K562 (cell line): Measurements from ENCODE around the gene WWP2. TPM values are rescaled to one million over a fixed set of nuclear protein-coding genes. Genes with fewer than 3 reads are reported as not detected.

Source experiments
- ATAC-seq: fragments of 200-7000 bp; cut with Tn5 transposase; 3 replicates; pipeline ENCODE4 v1.9.1; 2020; ENCODE audit warnings: moderate library complexity
- Bru-seq: library from RNA; stranded (reverse); fragments of 400-500 nt; gene quantifications from one replicate; lab custom pipeline; 2021; lab: Mats Ljungman, UMichigan
- BruChase-seq, 2 experiments: library from RNA; stranded (reverse); fragments of 400-500 nt; gene quantifications; one replicate each; lab custom pipeline; 2021; lab: Mats Ljungman, UMichigan
- BruUV-seq: library from RNA; stranded (reverse); fragments of 400-500 nt; replicated peaks from 2 replicates; lab custom pipeline; 2021; lab: Mats Ljungman, UMichigan
- CTCF ChIA-PET: fragments of 300-600 bp; formaldehyde crosslinking; extraction: SDS; loops from one replicate; lab custom pipeline; 2021; ENCODE audit warnings: low intra/inter-chr PET ratio; lab: Yijun Ruan, JAX
- POLR2A ChIA-PET: fragments of 300-600, 350-650 bp; sonication (Branson Sonifier 250); formaldehyde crosslinking; extraction: SDS; loops from one replicate; lab custom pipeline; 2021; ENCODE audit warnings: antibody characterized with exemption, inconsistent platforms; lab: Yijun Ruan, JAX
- DNase-seq, 4 experiments: peaks; one replicate each; pipeline versions ENCODE4 v3.0.0 to v3.0.0-alpha.2; 2011 to 2018; ENCODE audit warnings: low spot score in 3 of 4, mixed read lengths in 3 of 4; ENCODE audit errors: extremely low read depth in 1 of 4
- FAIRE-seq: peaks from 2 replicates; lab custom pipeline; 2011; peaks lifted over from hg19 to GRCh38; lab: Jason Lieb, UNC
- H2AFZ ChIP-seq: 2 replicates; pipeline ENCODE4 v1.6.0; 2011; ENCODE audit warnings: low read depth, low read length, control low read depth, inconsistent platforms
- H3K27ac ChIP-seq: fragments of 200-600 bp; 3 replicates; pipeline ENCODE4 v1.8.0; 2011; ENCODE audit warnings: low read depth, mild to moderate bottlenecking, control low read depth, inconsistent platforms, low read length, moderate library complexity, mixed read lengths; ENCODE audit errors: extremely low read depth
- H3K27me3 ChIP-seq, 2 experiments: fragments of 300-600 bp in 1 of 2; 2 replicates in 1 of 2; 3 replicates in 1 of 2; pipeline versions ENCODE4 v1.6.0 to v1.8.0; 2011; ENCODE audit warnings: inconsistent platforms in 2 of 2, low read length in 2 of 2, mild to moderate bottlenecking in 1 of 2, mixed read lengths in 1 of 2, moderate library complexity in 1 of 2; ENCODE audit not compliant: control insufficient read depth in 2 of 2, insufficient read depth in 2 of 2
- H3K36me3 ChIP-seq: fragments of 300-600 bp; 3 replicates; pipeline ENCODE4 v1.8.0; 2011; ENCODE audit warnings: mild to moderate bottlenecking, low read length, inconsistent platforms; ENCODE audit not compliant: control insufficient read depth, insufficient read depth
- H3K4me1 ChIP-seq, 2 experiments: fragments of 200-600 bp in 1 of 2; replicated peaks in 1 of 2; 2 replicates in 1 of 2; 3 replicates in 1 of 2; pipeline versions ENCODE4 v1.5.1 to v1.8.0; 2011; ENCODE audit warnings: inconsistent platforms in 2 of 2, low read length in 2 of 2, mild to moderate bottlenecking in 1 of 2, mixed read lengths in 1 of 2, moderate library complexity in 1 of 2; ENCODE audit not compliant: control insufficient read depth in 2 of 2, insufficient read depth in 2 of 2
- H3K4me2 ChIP-seq: 2 replicates; pipeline ENCODE4 v1.6.1; 2011; ENCODE audit warnings: low read length, control low read depth, inconsistent platforms, mixed read lengths; ENCODE audit not compliant: insufficient read depth
- H3K4me3 ChIP-seq: fragments of 200-600 bp; sonication (generic), shearing (Covaris generic); 2 replicates; pipeline ENCODE4 v1.5.1; 2016; ENCODE audit warnings: control low read depth, inconsistent platforms
- H3K79me2 ChIP-seq: fragments of 200-600 bp; 3 replicates; pipeline ENCODE4 v1.8.0; 2011; ENCODE audit warnings: low read length, inconsistent platforms; ENCODE audit not compliant: control insufficient read depth, insufficient read depth
- H3K9ac ChIP-seq, 2 experiments: 2 replicates each; pipeline versions ENCODE4 v1.6.0 to v1.6.1; 2011; ENCODE audit warnings: low read depth in 2 of 2, low read length in 2 of 2, control low read depth in 1 of 2, inconsistent platforms in 1 of 2, mild to moderate bottlenecking in 1 of 2, mixed read lengths in 1 of 2; ENCODE audit not compliant: insufficient read depth in 1 of 2
- H3K9me1 ChIP-seq: one replicate; pipeline ENCODE4 v1.6.0; 2011; ENCODE audit warnings: inconsistent platforms, mild to moderate bottlenecking, low read length, moderate library complexity; ENCODE audit not compliant: control insufficient read depth, insufficient read depth
- H3K9me3 ChIP-seq: replicated peaks from 2 replicates; pipeline ENCODE4 v1.5.1; 2011; ENCODE audit warnings: low read depth, low read length, inconsistent platforms; ENCODE audit not compliant: control insufficient read depth, insufficient read depth
- H4K20me1 ChIP-seq: replicated peaks from 2 replicates; pipeline ENCODE4 v1.6.1; 2011; ENCODE audit warnings: low read length, inconsistent platforms, mixed read lengths; ENCODE audit not compliant: control insufficient read depth, insufficient read depth
- CREB3L1 ChIP-seq: fragments of 450-650 bp; IDR thresholded peaks from 2 replicates; pipeline ENCODE4 v1.6.1; 2014; ENCODE audit warnings: low read depth, mild to moderate bottlenecking, moderate library complexity, borderline replicate concordance
- CTBP1 ChIP-seq: fragments of 450-650 bp; IDR thresholded peaks from 2 replicates; pipeline ENCODE4 v1.6.1; 2016; ENCODE audit warnings: borderline replicate concordance
- EGR1 ChIP-seq: fragments of 450-650 bp; conservative IDR thresholded peaks from 2 replicates; pipeline ENCODE4 v1.6.1; 2017; ENCODE audit warnings: mild to moderate bottlenecking
- KAT7 ChIP-seq: sonication (generic); formaldehyde crosslinking; IDR thresholded peaks from 2 replicates; pipeline ENCODE4 v1.8.0; 2022; ENCODE audit warnings: missing genetic modification reagents, mild to moderate bottlenecking, borderline replicate concordance
- PCBP2 ChIP-seq: fragments of 200-400 bp; formaldehyde crosslinking; IDR thresholded peaks from 2 replicates; pipeline ENCODE4 v1.6.1; 2018; ENCODE audit warnings: low read length, low read depth, mild to moderate bottlenecking, moderate library complexity; ENCODE audit not compliant: poor library complexity, severe bottlenecking
- RBBP5 ChIP-seq: fragments of 200-600 bp; sonication (generic); IDR thresholded peaks from 2 replicates; pipeline ENCODE4 v1.6.1; 2012; ENCODE audit warnings: borderline replicate concordance, mild to moderate bottlenecking, low read length, control low read depth, inconsistent platforms; ENCODE audit not compliant: insufficient read depth, poor library complexity, severe bottlenecking
- SIN3B ChIP-seq: fragments of 450-650 bp; IDR thresholded peaks from 2 replicates; pipeline ENCODE4 v1.6.1; 2017; ENCODE audit warnings: low read depth, mild to moderate bottlenecking, moderate library complexity
- SMARCE1 ChIP-seq: fragments of 450-650 bp; IDR thresholded peaks from 2 replicates; pipeline ENCODE4 v1.7.1; 2016; ENCODE audit warnings: mild to moderate bottlenecking
- STAT6 ChIP-seq: sonication (generic); formaldehyde crosslinking; IDR thresholded peaks from 2 replicates; pipeline ENCODE4 v1.8.1; 2023; ENCODE audit warnings: mild to moderate bottlenecking, missing genetic modification reagents
- ZNF184 ChIP-seq: sonication (generic); formaldehyde crosslinking; IDR thresholded peaks from 2 replicates; pipeline ENCODE4 v1.5.0; 2020; ENCODE audit warnings: missing genetic modification reagents
- ZNF354B ChIP-seq: fragments of 250-450 bp; sonication (Bioruptor Pico); IDR thresholded peaks from 2 replicates; pipeline ENCODE4 v1.4.0; 2020
- ZNF431 ChIP-seq: sonication (generic); formaldehyde crosslinking; IDR thresholded peaks from 2 replicates; pipeline ENCODE4 v1.8.0; 2022; ENCODE audit warnings: mild to moderate bottlenecking, missing genetic modification reagents
- WGBS: fragments of 100-300 bp; shearing (Covaris generic); methylation state at CpG from one replicate; pipeline ENCODE4 v1.1.6; 2016; ENCODE audit warnings: low coverage, mixed read lengths; ENCODE audit not compliant: insufficient coverage; ENCODE audit errors: missing lambda C conversion rate; 5-methylcytosine and 5-hydroxymethylcytosine counted together
- in situ Hi-C: fragments of 300-500 bp; cut with MboI; formaldehyde crosslinking; loops from 4 replicates; pipeline ENCODE4 v1.15.0; 2018; ENCODE audit warnings: inconsistent platforms, mixed read lengths
- intact Hi-C: fragments of 100-400 bp; cut with micrococcal nuclease; formaldehyde crosslinking; loops from 2 replicates; pipeline ENCODE4 v1.14.2; 2022
- long read RNA-seq, 3 experiments: library from polyadenylated mRNA in 2 of 3; library from RNA in 1 of 3; unstranded in 2 of 3; stranded (forward) in 1 of 3; transcript quantifications; one replicate each; pipeline ENCODE4 v2.0.0, GENCODE V29; 2019 to 2022
- polyA minus RNA-seq, 3 experiments: library from RNA; depleted of rRNA, polyadenylated mRNA; stranded (reverse); fragments of >200 nt; gene quantifications; 2 replicates each; pipeline ENCODE4 v1.2.3, GENCODE V29; 2011
- polyA plus RNA-seq, 8 experiments: library from polyadenylated mRNA; depleted of rRNA in 4 of 8; stranded (reverse) in 5 of 8; unstranded in 3 of 8; fragments of >200 nt; fragmentation: Nextera tagmentation in 2 of 8; fragmentation: Illumina TruSeq in 1 of 8; extraction: Ambion mirVana in 2 of 8; extraction: Trizol in 1 of 8; gene quantifications; 2 replicates each; pipeline versions ENCODE4 v1.2.1 to v1.2.3, GENCODE V29; 2011 to 2014; ENCODE audit warnings: inconsistent platforms in 1 of 8, missing spikeins in 1 of 8
- total RNA-seq, 7 experiments: library from RNA; depleted of rRNA in 6 of 7; stranded (reverse); fragments of >200 nt in 6 of 7; fragmentation: Illumina TruSeq in 2 of 7; extraction: Trizol in 2 of 7; gene quantifications; 2 replicates each; pipeline versions ENCODE4 v1.2.1 to v1.2.3, GENCODE V29; 2011 to 2021; ENCODE audit warnings: low replicate concordance in 1 of 7

Gene WWP2
- total RNA-seq (2011; cell fraction: chromatin; rRNA removed; ENCODE audit: low replicate concordance): 54.0 and 74.4 TPM in 2 replicates
- total RNA-seq (2011; cell fraction: nucleolus; rRNA removed): 33.5 and 36.6 TPM in 2 replicates
- total RNA-seq (2011; cell fraction: nucleoplasm; rRNA removed): 32.8 and 44.3 TPM in 2 replicates
- total RNA-seq (2014; rRNA removed): 14.9 and 20.6 TPM in 2 replicates
- 14.6 and 17.4 TPM in 2 replicates for total RNA-seq (2014; rRNA removed; fragmentation: Illumina TruSeq; extraction: Trizol)
- total RNA-seq (2015; rRNA removed; fragmentation: Illumina TruSeq; extraction: Trizol): 15.3 and 15.8 TPM in 2 replicates
- 33.7 and 34.4 TPM in 2 replicates for total RNA-seq (2021)
- 7.1 and 8.5 TPM in 2 replicates for polyA plus RNA-seq (2011; rRNA removed)
- 6.5 and 11.3 TPM in 2 replicates for polyA plus RNA-seq (2011; cell fraction: cytosol; rRNA removed)
- polyA plus RNA-seq (2011; cell fraction: nucleus; rRNA removed): 25.1 and 34.9 TPM in 2 replicates
- 24.0 and 37.6 TPM in 2 replicates for polyA plus RNA-seq (2012)
- polyA plus RNA-seq (2014; fragmentation: Illumina TruSeq; extraction: Trizol): 23.1 and 27.1 TPM in 2 replicates
- 1 to 10 TPM; 1.9 to 2.0 TPM for polyA plus RNA-seq (2014; fragmentation: Nextera tagmentation; extraction: Ambion mirVana)
- polyA plus RNA-seq (2014; rRNA removed): 10.7 and 12.1 TPM in 2 replicates
- polyA minus RNA-seq (2011; rRNA and poly(A)+ RNA removed): 11.3 and 13.3 TPM in 2 replicates
- polyA minus RNA-seq (2011; cell fraction: cytosol; rRNA and poly(A)+ RNA removed): 10.2 and 17.9 TPM in 2 replicates
- 12.7 and 15.7 TPM in 2 replicates for polyA minus RNA-seq (2011; cell fraction: nucleus; rRNA and poly(A)+ RNA removed)
- percentile 62 among the genes with signal in this experiment for Bru-seq, nascent RNA
- BruChase-seq, experiment 1, labeled RNA remaining after a 2-hour chase: percentile 67 among the genes with signal in this experiment
- percentile 65 among the genes with signal in this experiment for BruChase-seq, experiment 2, labeled RNA remaining after a 6-hour chase
- long read RNA-seq, experiment 1, partial matches to known transcripts: 58 of 69 reads
- long read RNA-seq, experiment 1, other reads (novel, unspliced or antisense): 7 of 69 reads
- long read RNA-seq, experiment 2, full-length matches to known transcripts: 4 of 30 reads
- long read RNA-seq, experiment 2, partial matches to known transcripts: 11 of 30 reads
- long read RNA-seq, experiment 2, other reads (novel, unspliced or antisense): 15 of 30 reads
- long read RNA-seq, experiment 3, partial matches to known transcripts: 6 of 12 reads
- long read RNA-seq, experiment 3, other reads (novel, unspliced or antisense): 6 of 12 reads

- ChIA-PET POLR2A (interaction anchor here (0.5 to 2.5 kb wide), 8 partner anchors 8 to 870 kb away, joined by 3 to 14 read pairs (median 4); no protein-coding TSS in a partner anchor), CTCF (no interaction called here)
- Histone ChIP-seq H3K9me3 (no peaks in the 10 kb centered on the region), H3K4me2 (peak within 1 kb of the TSS; percentile 97), H2AFZ (peak within 1 kb of the TSS; percentile 97), H3K4me3 (peak within 1 kb of the TSS; percentile 97), H3K9me1 (no peaks in the 10 kb centered on the region), H4K20me1 (no peaks in the 10 kb centered on the region), H3K36me3 (no peaks in the 10 kb centered on the region), H3K9ac (peak within 1 kb of the TSS; percentile 93 to 99), H3K4me1 (peaks cover 6 to 8% of the 10 kb centered on the region in 2 experiments; a peak in 4 of 5 replicates), H3K27ac (peak within 1 kb of the TSS; percentile 85), H3K27me3 (no peaks in the 10 kb centered on the region), H3K79me2 (peaks cover 33% of the 10 kb centered on the region)
- no TSS peak for BruUV-seq
- FAIRE-seq: peak; percentile 84
- intact Hi-C loops (no loop called here), in situ Hi-C loops (no loop called here)
- peak; percentile 84 for ATAC-seq
- peak; percentile 87 to 94 (median 90) for DNase-seq
- WGBS: under 1% methylated on average over 28 of the region's 68 CpGs
- peak; percentile 59; the same call in 1 of the 2 replicates for TF ChIP-seq SIN3B
- no peak; the same call in 1 of the 2 replicates for TF ChIP-seq EGR1
- peak; percentile 38; the same call in 1 of the 2 replicates for TF ChIP-seq CREB3L1
- no peak for TF ChIP-seq STAT6 (CRISPR knock-in tag)
- no peak for TF ChIP-seq SMARCE1
- TF ChIP-seq ZNF431: no peak
- peak; percentile 66 for TF ChIP-seq RBBP5
- TF ChIP-seq CTBP1: 0 out of 2 replicates have a peak, but pooled peaks have one; percentile 43
- TF ChIP-seq PCBP2: no peak
- TF ChIP-seq KAT7: 0 out of 2 replicates have a peak, but pooled peaks have one; percentile 13
- no peak for TF ChIP-seq ZNF184 (CRISPR knock-in tag)
- TF ChIP-seq ZNF354B (CRISPR knock-in tag): no peak
Measured at GRCh38 chr16:69761983-69762813, at the start of gene WWP2. WWP2 (plus strand) TSS chr16:69762332; CDS start chr16:69787011, 24,679 bp downstream.
